HG02938 (cell line): ENCODE measurements around the gene GBX1.

Experiments used
- ATAC-seq: cut with Tn5 transposase; IDR thresholded peaks from one replicate; pipeline ENCODE4 v1.9.1; 2021; ENCODE audit warnings: mild to moderate bottlenecking, moderate library complexity; ENCODE audit not compliant: unreplicated experiment

GBX1 gene

DNA sequence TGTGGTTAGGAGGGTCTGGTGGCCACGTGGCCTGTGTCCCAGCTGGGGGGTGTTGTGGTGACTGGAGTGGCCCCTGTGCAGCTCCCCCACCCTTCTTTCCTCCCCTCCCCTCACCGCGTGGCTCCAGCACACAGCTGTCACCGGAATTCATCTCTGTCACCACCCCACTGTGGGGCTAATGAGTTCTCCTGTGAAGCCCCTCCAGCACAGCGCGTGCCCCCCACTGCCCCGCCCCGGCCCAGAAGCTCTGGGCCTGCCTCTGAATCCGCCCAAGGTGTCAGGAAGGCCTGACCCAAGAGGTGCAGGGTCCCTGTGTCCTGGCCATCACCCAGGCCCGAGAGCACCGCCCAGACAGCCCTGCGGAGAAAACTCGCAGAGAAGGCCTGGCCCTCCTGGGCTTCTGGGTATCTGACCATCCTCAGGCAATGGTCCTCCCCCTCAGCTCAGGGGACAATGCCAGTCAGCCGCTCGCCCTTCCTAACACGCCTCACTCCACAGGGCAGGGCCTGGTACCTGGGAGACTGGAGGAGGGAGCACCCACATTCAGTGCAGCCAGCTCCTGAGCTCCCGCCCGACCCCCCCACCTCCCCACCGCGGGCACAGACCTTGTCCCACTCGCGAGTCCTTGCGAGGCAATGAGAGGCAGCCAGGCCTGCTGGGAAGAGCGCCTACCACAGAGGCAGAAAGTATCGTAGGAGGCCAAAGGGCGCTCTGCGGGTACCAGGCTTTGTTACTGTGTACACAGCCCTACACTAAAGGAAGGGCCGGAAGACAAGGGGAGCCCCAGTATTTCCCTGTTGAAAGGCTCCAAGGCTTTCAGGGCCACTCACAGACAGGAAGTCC, 38.2 kb downstream of the GBX1 start:
- no peak for ATAC-seq

DNA sequence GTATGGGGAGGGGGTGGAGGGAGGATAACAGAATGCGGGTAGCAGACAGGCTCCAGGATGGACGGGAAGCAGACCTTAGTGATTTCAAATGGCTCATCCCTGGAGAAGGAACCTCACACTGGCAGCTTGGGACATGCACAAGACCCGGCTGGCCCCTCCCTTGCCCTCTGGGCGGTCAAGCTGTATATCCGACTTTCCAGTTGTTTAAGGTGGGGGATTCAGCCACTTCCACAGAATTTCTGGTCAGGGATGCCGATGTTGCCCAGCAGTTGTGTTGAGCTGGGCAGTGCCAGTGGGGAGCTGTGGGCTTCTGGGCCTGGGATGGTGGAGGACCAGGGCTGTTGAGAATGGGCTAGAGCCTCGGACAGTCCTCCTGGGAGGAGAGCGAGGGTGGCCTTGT, 38.8 kb downstream of the GBX1 start:
- no peak for ATAC-seq

DNA sequence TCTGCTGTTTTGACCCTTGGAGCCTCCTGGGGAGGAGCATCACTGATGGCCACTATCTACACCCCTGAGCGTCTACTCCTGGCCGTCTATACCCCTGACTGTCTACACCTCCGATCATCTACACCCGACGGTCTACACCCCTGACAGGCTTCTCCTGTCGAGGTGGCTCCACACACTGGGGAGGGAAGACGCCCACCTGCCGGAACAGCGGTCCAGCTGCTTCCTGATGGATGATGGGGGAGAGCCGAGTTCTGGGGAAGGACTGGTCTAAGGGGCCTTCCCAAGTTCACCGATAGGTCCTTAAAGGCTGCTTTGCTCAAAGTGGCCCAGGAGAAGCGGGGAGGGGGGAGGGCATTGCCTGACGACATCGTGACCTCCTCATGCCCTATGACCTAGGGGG, 39.4 kb downstream of the GBX1 start:
- no peak for ATAC-seq

DNA sequence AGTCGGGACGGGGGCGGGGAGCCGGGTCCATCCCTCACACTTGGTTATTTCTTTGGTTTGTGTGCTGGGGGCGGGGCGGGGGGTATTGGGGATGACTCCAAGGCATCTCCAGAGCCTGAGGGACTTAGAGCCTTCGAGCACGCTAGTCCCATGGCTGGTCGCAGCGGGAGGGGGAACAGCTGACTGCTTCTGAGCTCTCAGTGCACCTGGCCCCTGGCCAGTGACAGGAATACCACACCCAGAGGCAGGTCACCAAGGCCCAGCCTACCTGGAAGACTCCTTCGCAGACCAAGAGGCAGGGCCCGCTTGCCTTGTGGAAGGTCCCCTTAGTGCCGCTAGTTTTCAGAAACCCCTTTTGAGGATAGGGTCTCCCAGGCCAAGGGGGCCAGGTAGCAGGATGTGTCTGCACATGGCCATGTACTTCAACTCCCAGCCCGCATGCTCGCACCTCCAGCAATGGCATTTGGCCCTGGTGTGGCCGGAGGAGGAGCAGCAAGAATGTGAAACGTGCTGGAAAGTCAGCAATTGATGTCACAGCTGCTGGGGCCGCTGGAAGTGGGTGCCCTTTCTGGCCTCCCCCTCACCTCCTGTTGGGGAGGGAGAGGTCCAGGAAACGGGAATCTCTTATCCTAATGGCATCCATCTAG, 40.9 kb downstream of the GBX1 start:
- no peak for ATAC-seq

DNA sequence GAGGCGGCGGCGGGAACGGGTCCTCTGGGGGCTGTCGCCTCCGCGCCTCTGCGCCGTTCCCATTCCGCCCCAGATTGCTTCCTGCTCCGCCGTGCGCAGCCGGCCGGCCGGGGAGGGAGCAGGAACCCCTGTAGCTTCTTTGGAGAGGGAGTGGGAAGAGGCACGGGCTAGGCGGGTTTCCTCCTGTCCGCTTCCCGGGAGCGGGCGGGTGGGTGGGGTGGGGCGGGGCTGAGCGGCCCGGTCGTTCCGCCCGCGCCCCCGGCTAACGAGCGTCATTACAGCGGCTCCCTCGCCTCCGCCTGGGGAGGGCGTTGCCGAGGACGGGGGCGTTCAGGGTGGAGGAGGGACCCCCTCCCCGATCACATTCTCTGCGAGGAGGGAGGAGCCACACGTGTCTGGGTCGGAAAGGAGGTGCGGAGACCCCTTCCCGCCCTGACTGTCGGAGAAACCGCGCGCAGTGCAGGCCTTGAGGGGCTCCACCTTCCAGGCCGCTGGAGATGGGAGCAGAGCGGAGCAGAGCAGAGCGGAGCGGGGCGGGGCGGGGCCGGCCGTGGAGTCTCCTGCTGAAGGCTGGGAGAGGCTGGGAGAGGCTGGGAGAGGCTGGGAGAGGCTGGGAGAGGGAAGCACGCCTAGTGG, 41.5 kb downstream of the GBX1 start:
- no peak for ATAC-seq

DNA sequence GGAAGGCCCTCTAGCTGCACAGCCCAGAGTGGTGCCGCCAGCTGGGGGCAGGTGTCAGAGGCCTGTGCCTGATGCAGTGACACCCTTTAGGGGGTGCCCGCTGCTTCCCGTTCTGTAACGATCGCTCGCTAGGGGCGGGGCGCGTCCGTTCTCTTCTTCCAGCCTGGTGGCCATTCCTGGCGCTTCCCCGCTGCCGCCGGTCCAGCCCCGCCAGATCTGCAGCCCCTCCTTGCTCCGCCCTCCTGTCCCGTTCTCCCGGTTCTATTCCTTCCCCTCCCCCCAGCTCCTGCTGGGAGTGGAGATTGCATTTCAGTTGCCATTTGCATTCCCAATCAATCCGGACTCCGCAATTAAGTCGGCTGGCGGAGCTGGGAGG, 42.0 kb downstream of the GBX1 start:
- no peak for ATAC-seq

DNA sequence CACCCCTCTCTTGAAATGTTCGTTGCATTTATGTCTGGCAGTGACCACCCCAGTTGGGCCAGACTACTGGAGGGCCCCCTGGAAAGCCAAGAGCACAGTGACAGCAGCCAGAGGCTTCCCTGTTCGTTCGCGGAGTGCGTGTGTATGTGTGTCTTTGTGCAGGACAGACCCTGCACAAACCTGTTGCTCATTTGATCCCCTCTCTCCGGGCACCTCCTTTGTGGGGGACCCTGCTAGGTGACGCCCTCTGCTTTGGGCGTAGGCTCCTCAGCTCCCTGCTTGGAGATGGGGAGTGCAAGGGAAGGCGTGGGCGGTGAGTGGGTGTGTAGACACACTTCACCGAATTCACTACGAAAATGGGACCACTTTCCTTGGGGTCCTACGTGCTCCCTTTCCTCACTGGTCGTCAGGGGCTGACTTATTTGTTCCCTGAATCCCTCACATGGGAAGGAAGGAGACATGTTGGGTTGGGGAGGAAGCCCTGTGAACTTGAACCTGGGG, 42.5 kb downstream of the GBX1 start:
- ATAC-seq: no peak

DNA sequence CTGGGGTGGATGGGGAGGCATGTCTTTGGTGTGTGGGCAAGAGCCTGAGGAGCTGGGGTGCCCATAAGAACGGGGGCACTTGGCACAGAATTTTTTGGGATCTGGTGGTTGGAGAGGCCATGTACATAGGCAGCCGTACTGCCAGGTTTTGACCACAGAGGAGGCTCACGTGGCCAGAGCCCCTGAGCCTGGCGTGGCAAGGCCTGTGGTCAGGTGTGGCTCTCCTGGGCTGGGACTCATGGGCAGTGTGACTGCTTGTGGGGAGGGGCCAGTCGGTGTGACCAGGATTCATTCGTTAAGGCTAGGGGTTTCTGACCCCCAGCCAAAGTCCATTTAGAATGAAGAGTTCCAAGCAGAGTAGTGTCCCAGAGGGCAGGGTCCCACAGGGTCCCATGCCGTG, 43.0 kb downstream of the GBX1 start:
- ATAC-seq: no peak

DNA sequence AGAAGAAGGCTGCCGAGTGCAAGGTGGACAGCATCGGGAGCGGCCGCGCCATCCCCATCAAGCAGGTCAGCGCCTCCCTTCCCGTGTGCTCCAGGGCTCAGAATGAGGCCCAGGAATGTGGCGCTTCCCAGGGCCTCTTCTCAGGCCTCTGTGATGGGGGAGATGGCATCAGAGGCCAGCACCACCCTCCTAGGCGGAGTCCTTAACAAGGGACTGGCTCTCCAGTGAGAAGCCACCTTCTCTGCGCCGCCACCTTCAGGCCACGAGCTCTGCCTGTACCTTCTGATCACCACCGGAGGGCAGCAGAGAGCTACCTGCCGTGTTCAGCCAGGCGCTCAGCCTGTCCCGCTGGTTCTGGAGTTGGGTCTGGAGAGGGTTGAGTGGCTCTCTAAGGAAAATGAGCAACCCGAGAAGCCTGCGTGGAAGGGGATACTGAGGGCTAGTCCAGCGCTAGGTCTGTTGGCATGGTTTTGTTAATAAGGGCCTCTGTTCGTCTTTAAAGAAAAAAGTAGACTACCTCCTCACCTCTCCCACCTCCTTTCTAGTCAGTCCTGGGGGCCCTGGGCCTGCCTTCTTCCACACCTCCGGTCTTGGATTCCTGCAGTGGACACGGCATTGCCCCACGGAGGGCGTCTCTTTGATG, 43.6 kb downstream of the GBX1 start:
- no peak for ATAC-seq

DNA sequence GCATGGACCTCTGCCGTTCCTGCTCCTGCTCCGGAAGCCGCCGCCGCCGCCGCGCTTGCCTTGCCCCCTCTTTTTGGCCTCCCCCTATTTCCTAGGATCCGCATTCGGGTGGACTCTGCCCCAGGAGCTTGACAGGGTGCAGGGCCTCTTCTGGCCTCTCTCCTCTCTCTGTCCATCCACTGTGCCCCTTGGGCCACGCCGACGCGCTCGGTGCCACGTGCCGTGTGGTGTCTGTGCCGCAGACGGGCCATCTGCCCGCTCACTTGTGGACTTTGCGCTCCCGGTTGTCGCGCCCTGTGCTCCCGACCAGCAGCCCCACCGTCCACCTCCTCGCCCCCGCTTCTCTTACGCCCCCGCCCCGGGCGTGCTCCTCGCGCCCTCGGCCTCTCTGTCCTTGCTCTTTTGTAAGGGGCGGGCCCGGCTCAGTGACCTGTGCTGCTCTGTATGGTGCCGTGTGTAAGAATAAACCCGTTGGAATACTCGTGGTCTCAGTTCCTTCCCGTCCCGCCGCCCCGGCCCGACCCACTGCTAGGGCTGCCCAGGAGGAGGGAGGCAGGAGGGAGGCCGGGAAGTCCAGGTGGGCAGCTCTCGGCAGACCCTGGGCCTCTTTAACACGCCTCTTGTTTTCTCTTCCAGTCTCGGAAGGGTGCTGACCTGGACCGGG, 44.2 kb downstream of the GBX1 start:
- ATAC-seq: no peak

DNA sequence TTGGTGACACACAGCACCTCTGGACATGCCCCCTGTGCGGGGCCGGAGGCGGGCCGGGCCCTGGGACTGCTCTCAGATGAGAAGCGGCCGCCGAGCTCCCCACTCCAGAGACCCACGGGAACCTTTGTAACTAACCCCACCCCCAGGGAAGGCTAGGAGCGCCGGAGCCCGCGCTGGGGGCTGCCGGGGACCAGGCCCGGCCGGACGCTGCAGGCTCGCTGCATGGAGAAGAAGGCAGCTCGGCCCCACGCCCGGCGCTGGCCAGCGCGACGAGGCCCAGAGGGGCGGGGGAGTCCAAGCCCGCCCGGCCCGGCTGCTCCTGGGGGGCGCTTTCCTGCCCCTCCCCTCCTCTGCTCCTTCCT, 44.7 kb downstream of the GBX1 start:
- no peak for ATAC-seq

DNA sequence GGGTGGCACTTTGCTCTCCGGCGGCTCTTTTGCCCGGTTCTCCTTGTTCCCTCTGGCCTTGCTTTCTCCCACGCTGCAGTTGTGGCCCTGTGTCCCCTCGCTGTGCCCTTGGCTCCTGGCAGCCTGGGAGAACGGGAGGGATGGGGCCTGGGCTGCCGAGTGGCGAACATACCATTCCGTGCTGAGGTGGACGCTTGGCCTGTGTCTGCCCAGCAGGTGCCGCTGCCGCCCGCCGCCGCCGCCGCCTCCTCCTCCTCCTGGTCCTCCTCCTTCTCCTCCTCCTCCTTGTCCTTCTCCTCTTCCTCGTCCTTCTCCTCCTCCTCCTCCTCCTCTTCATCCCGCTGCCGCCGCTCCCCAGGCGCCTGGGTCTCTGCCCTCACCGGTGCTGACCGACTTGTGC, 45.2 kb downstream of the GBX1 start:
- no peak for ATAC-seq

DNA sequence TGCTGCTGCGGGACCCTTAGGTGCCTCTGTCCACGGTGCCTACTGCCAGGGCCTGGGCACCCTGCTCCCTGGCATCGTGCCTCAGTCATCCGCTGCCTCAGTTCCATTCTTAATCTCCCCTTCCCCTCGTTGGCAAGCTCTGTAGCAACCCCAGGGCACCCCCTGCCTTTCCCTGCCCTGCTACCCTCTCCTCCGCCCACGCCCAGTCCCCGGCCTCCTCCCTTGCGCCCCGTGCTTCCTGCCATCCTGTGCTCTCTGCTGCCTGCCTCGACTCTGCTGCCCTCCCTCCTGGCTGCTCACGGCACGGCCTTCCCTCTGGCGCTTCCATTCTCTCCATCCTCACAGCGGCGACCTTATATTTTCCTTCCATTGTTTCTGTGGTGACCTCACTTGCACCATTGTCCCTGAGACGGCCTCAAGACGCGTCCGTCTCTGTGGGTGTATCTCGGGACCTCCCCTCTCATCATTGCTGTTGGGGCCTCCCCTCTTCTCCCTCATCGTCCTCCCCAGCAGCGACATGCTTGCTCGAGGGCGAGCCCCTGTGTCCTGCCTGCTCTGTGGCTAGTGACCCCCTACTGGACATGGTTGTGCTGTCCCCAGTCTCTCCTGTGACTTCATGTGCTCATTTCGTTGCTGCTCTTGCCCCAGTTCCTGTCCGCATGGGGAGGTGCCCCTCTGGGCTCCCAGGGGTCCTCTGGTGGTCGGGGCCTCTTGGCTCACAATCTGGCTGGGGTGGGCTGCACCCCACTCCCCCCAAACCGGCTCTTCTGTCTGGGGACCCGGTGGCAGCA, 45.9 kb downstream of the GBX1 start:
- ATAC-seq: no peak

DNA sequence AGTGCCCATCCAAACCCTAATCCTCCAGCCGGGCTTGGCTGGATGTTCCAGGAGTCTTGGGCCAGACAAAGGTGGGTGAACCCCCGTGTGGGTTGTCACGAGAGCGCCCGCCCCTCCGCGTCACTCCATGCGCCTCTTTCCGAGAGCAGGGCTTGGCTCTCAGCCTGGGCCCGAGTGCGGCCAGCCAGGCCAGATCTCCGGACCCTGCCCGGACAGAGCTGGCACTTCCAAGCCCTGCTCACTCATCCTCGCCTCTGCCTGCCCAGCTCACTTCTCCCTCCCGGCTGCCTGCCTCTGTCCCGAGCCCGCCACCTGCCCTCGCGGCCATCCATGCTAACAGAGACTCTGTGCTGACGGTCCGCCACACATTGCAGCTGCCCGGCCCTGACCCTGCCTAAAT, 46.6 kb downstream of the GBX1 start:
- no peak for ATAC-seq

DNA sequence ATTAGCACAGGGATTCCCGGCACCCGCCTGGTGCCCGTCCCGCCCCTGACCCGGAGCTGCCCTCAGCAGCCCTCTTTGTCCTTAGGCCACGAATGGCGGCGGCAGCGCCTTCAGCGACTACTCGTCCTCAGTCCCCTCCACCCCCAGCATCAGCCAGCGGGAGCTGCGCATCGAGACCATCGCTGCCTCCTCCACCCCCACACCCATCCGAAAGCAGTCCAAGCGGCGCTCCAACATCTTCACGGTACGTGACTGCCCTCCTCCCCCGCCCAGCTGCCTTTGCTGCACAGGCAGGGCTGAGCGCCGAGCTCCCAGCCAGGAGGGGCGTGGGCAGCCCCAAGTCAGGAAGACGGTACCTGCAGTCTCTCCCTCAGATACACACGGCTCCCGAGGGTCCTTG, 47.6 kb downstream of the GBX1 start:
- ATAC-seq: no peak

DNA sequence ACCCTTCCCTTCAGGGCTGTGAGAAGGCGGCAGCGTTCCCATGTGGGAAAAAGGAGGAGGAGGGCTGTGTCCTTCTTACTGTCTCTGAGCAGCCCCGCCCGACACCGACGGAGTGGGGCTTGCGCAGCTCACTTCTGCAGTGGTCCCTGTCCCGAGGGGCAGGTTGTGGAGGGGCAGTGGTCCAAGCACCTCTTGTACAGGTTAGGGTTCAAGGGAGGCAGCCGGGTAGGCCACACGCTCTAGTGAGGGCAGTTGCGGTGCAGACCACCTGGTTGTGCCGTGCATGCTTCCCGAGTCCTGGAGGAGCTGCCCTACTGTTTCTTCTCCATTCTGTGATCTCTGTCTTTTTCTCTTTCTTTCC, 48.5 kb downstream of the GBX1 start:
- no peak for ATAC-seq

DNA sequence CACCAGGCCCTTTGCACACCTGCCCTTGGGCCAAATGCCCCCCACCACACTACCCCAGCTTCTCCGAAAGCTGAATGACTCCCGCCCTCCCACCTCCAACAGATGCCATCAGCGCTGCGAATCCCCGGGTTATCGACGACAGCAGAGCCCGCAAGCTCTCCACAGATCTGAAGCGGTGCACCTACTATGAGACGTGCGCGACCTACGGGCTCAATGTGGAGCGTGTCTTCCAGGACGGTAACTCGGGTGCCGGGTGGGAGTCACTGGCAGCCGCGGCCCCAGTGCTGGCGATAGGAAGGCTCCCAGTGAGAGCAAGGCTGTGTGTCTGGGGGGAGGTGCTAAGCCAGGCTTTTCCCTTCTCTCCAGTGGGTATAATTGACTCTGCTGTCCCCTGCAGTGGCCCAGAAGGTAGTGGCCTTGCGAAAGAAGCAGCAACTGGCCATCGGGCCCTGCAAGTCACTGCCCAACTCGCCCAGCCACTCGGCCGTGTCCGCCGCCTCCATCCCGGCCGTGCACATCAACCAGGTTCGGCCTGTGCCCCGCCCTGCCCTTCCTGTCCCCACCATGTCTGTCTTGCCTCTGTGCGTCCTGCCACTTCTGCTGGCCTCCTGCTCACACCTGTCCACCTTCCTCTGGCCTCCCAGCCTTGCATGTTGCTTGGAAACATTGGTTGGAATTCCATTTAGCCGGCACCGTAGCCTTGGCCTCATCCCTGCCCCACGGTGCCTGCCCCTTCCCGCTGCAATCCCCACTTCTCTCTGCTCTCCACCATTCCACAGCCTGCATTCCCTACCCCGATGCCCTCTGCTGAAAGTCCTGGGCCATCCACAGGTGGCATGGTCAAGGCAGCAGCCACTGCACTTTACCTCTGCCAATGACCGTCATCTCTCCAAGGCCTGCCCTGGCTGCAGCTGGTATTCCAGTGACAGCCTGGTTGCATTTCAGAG, 49.1 kb downstream of the GBX1 start:
- ATAC-seq: no peak

DNA sequence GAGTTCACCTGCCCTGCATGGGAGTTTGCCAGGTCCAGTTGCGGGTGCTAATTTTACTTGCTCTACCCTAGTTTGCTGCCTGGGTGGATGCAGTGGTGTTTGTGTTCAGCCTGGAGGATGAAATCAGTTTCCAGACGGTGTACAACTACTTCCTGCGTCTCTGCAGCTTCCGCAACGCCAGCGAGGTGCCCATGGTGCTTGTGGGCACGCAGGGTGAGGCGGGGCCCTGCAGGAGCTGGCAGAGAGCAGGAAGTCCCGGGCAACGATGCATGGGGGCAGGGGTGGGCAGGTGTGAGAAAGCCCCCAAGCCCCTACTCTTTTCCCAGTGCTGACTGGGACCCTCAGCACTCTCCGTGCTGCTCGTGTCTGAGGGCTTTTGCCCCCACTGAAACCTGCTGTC, 49.9 kb downstream of the GBX1 start:
- ATAC-seq: no peak
